ENCODE data around the gene GLS2.

DNA sequence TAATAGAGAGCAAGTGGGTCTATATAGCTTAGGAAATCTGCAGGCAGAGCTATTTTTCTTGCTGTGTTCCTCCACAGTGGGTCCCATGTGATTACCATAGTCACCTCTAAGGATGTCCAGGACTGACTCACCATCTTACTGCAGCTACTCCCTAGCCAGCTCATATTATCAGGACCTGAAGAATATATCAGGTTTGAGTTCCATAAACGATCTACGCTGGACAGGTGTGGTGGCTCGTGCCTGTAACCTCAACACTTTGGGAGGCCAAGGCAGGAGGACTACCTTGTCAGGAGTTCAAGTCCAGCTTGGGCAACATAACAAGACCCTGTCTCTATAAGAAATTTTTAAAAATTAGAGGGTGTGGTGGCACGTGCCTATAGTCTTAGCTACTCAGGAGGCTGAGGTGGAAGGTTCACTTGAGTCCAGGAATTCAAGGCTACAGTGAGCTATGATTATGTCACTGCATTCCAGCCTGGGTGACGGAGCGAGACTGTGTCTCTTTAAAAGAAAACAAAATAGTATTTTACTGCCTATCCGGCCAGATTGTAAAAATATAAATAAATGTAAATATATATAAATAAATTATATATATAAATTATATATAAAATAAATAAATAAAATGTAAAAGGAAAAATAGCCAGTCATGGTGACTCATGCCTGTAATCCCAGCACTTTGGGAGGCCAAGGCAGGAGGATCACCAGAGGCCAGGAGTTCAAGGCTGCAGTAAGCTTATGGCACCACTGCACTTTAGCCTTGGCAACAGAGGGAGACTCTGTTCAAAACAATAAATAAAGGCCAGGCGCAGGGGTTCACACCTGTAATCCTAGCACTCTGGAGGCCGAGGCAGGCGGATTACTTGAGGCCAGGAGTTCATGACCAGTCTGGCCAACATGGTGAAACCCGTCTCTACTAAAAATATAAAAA, 26.5 kb downstream of the GLS2 start:
- TF ChIP-seq, protein P1, sequence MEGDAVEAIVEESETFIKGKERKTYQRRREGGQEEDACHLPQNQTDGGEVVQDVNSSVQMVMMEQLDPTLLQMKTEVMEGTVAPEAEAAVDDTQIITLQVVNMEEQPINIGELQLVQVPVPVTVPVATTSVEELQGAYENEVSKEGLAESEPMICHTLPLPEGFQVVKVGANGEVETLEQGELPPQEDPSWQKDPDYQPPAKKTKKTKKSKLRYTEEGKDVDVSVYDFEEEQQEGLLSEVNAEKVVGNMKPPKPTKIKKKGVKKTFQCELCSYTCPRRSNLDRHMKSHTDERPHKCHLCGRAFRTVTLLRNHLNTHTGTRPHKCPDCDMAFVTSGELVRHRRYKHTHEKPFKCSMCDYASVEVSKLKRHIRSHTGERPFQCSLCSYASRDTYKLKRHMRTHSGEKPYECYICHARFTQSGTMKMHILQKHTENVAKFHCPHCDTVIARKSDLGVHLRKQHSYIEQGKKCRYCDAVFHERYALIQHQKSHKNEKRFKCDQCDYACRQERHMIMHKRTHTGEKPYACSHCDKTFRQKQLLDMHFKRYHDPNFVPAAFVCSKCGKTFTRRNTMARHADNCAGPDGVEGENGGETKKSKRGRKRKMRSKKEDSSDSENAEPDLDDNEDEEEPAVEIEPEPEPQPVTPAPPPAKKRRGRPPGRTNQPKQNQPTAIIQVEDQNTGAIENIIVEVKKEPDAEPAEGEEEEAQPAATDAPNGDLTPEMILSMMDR (IDR thresholded peaks at IDR 0.05), result no peak
- TF ChIP-seq EZH2phosphoT487 (IDR thresholded peaks at IDR 0.05) (no peak), EZH2 (IDR thresholded peaks at IDR 0.05) (no peak)

Measured in neural progenitor cell (in vitro differentiated cells).